HEK293 (cell line): ENCODE measurements around the gene MEI4.

Experiments
- GFI1B ChIP-seq: fragments of 450-650 bp; formaldehyde crosslinking; IDR thresholded peaks from 2 replicates; pipeline ENCODE4 v1.5.1; 2016; ENCODE audit warnings: missing biosample characterization, missing genetic modification characterization
- KLF8 ChIP-seq: fragments of 450-650 bp; formaldehyde crosslinking; IDR thresholded peaks from 2 replicates; pipeline ENCODE4 v1.5.1; 2016; ENCODE audit warnings: missing biosample characterization, missing genetic modification characterization
- ZIC2 ChIP-seq: fragments of 450-650 bp; formaldehyde crosslinking; IDR thresholded peaks from 2 replicates; pipeline ENCODE4 v1.5.1; 2016; ENCODE audit warnings: missing biosample characterization, missing genetic modification characterization
- ZNF274 ChIP-seq, 2 experiments: fragments of 200-500 bp in 1 of 2; fragments of 450-650 bp in 1 of 2; sonication (Bioruptor generic) in 1 of 2; formaldehyde crosslinking in 1 of 2; IDR thresholded peaks; 2 replicates each; pipeline versions ENCODE4 v1.5.1 to v1.6.1; 2014 to 2016; ENCODE audit warnings: borderline replicate concordance in 1 of 2, inconsistent platforms in 1 of 2, low read length in 1 of 2, missing biosample characterization in 1 of 2, missing genetic modification characterization in 1 of 2
- ZNF404 ChIP-seq: fragments of 450-650 bp; formaldehyde crosslinking; IDR thresholded peaks from 2 replicates; pipeline ENCODE4 v1.5.1; 2017; ENCODE audit warnings: missing biosample characterization, missing genetic modification characterization
- TF ChIP-seq, protein P1 (sequence below): fragments of 450-650 bp; formaldehyde crosslinking; IDR thresholded peaks from 2 replicates; pipeline ENCODE4 v1.5.1; 2016; ENCODE audit warnings: missing biosample characterization, missing genetic modification characterization

- TF ChIP-seq, protein P1, sequence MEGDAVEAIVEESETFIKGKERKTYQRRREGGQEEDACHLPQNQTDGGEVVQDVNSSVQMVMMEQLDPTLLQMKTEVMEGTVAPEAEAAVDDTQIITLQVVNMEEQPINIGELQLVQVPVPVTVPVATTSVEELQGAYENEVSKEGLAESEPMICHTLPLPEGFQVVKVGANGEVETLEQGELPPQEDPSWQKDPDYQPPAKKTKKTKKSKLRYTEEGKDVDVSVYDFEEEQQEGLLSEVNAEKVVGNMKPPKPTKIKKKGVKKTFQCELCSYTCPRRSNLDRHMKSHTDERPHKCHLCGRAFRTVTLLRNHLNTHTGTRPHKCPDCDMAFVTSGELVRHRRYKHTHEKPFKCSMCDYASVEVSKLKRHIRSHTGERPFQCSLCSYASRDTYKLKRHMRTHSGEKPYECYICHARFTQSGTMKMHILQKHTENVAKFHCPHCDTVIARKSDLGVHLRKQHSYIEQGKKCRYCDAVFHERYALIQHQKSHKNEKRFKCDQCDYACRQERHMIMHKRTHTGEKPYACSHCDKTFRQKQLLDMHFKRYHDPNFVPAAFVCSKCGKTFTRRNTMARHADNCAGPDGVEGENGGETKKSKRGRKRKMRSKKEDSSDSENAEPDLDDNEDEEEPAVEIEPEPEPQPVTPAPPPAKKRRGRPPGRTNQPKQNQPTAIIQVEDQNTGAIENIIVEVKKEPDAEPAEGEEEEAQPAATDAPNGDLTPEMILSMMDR (tag by site-specific recombination): no peak
- TF ChIP-seq ZNF404 (tag by site-specific recombination) (no peak), ZIC2 (tag by site-specific recombination) (no peak), GFI1B (no peak), ZNF274 (IDR thresholded peaks at IDR 0.05; ENCODE audit: low read length) (no peak), ZNF274 (tag by site-specific recombination; IDR thresholded peaks at IDR 0.05; ENCODE audit: borderline replicate concordance) (no peak), KLF8 (tag by site-specific recombination) (no peak)
Measured at GRCh38 chr6:77762386-77762785, 109.5 kb downstream of the MEI4 start.
